ENCODE measurements around the gene PIEZO2. TPM values are rescaled to one million over a fixed set of nuclear protein-coding genes. Genes with fewer than 3 reads are reported as not detected.

Gene PIEZO2
- total RNA-seq, 1 donor from 2014 or later: 3.9 TPM

- DNase-seq (ENCODE audit: low spot score): peak; percentile 69
These were observed 362.0 kb downstream of the PIEZO2 start for GRCh38 chr18:10787293-10787901.

GRCh38 chr18:10785798-10786197, 363.6 kb downstream of the PIEZO2 start:
- DNase-seq (ENCODE audit: low spot score): no peak

- DNase-seq (ENCODE audit: low spot score): no peak
These were observed 364.7 kb downstream of the PIEZO2 start for GRCh38 chr18:10784596-10785202.

GRCh38 chr18:10783941-10784340, 365.4 kb downstream of the PIEZO2 start:
- DNase-seq (ENCODE audit: low spot score): no peak

GRCh38 chr18:10776493-10776892, 372.9 kb downstream of the PIEZO2 start:
- DNase-seq (ENCODE audit: low spot score): no peak

- DNase-seq (ENCODE audit: low spot score): no peak
These were observed 374.3 kb downstream of the PIEZO2 start for GRCh38 chr18:10775026-10775425.

- no peak for DNase-seq (ENCODE audit: low spot score)
These were observed 378.2 kb downstream of the PIEZO2 start for GRCh38 chr18:10771053-10771709.

GRCh38 chr18:10770264-10770663, 379.1 kb downstream of the PIEZO2 start:
- DNase-seq (ENCODE audit: low spot score): no peak

GRCh38 chr18:10768221-10768620, 381.1 kb downstream of the PIEZO2 start:
- no peak for DNase-seq (ENCODE audit: low spot score)

GRCh38 chr18:10767658-10768057, 381.7 kb downstream of the PIEZO2 start:
- no peak for DNase-seq (ENCODE audit: low spot score)

- no peak for DNase-seq (ENCODE audit: low spot score)
These were observed 388.4 kb downstream of the PIEZO2 start for GRCh38 chr18:10760986-10761385.

GRCh38 chr18:10759241-10759640, 390.1 kb downstream of the PIEZO2 start:
- no peak for DNase-seq (ENCODE audit: low spot score)

GRCh38 chr18:10757946-10758345, 391.4 kb downstream of the PIEZO2 start:
- no peak for DNase-seq (ENCODE audit: low spot score)

- DNase-seq (ENCODE audit: low spot score): no peak
These were observed 392.0 kb downstream of the PIEZO2 start for GRCh38 chr18:10757349-10757748.

GRCh38 chr18:10755855-10756254, 393.5 kb downstream of the PIEZO2 start:
- no peak for DNase-seq (ENCODE audit: low spot score)

- no peak for DNase-seq (ENCODE audit: low spot score)
These were observed 395.2 kb downstream of the PIEZO2 start for GRCh38 chr18:10754128-10754527.

- no peak for DNase-seq (ENCODE audit: low spot score)
These were observed 397.0 kb downstream of the PIEZO2 start for GRCh38 chr18:10752382-10752781.

GRCh38 chr18:10751653-10752052, 397.7 kb downstream of the PIEZO2 start:
- DNase-seq (ENCODE audit: low spot score): no peak

- no peak for DNase-seq (ENCODE audit: low spot score)
These were observed 399.0 kb downstream of the PIEZO2 start for GRCh38 chr18:10750191-10751035.

GRCh38 chr18:10748641-10749040, 400.7 kb downstream of the PIEZO2 start:
- no peak for DNase-seq (ENCODE audit: low spot score)

- no peak for DNase-seq (ENCODE audit: low spot score)
These were observed 403.4 kb downstream of the PIEZO2 start for GRCh38 chr18:10745971-10746370.

GRCh38 chr18:10745219-10745618, 404.1 kb downstream of the PIEZO2 start:
- no peak for DNase-seq (ENCODE audit: low spot score)
